ENCODE results near the gene SCAMP1. TPM values are rescaled to one million over a fixed set of nuclear protein-coding genes. Genes with fewer than 3 reads are reported as not detected.

SCAMP1 gene
- total and polyA plus RNA-seq, 2 of the 8 experiments (the other 6 are each of a cell fraction or from before 2014, with no cell fraction given) = 18.6 to 55.9 TPM

DNA sequence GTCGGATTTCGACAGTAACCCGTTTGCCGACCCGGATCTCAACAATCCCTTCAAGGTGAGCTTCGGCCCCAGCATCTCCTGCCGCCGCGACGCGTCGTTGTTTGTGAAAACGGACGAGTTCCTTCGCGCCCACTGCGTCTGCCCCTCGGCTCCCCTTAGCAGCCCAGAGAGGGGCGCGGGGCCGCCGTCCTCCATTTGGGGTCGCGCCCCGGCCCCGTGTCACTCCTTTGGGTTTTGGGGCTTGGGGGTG lies 182 bp downstream of the SCAMP1 start:
- FAIRE-seq = no peak
- Histone ChIP-seq H2AK5ac (ENCODE audit: low read depth, low read length) (no peak overlapping the region), H2AFZ (ENCODE audit: low read length) (peak overlapping the region; percentile 90; the same call in 1 of the 2 replicates), H2BK120ac (replicated peaks; ENCODE audit: low read depth, low read length) (no peak overlapping the region), H3K4ac (replicated peaks; ENCODE audit: insufficient read length, low read depth, low read length) (no peak overlapping the region), H3K9ac (replicated peaks in 1 of 4; ENCODE audit: extremely low read depth in 1 of 4, low read depth in 3 of 4, low read length in 3 of 4) (peak overlapping the region; percentile 74 to 81 (median 77)), H4K91ac (replicated peaks; ENCODE audit: insufficient read length, low read length) (no peak overlapping the region), H4K20me1 (replicated peaks in 1 of 2; ENCODE audit: control insufficient read depth in 1 of 2, insufficient read depth in 2 of 2, low read length in 2 of 2) (no peaks in the 10 kb centered on the region), H3K36me3 (ENCODE audit: control insufficient read depth in 2 of 4, insufficient read depth in 4 of 4, low read length in 3 of 4) (peaks cover 0 to 6% (median 0%) of the 10 kb centered on the region in 4 experiments; a peak in 1 of 8 replicates), H3K23me2 (ENCODE audit: low read depth, low read length) (no peaks in the 10 kb centered on the region; the same call in 1 of the 2 replicates), H3K4me1 (replicated peaks in 1 of 4; ENCODE audit: control insufficient read depth in 3 of 4, insufficient read depth in 4 of 4, low read length in 3 of 4) (peaks cover 0 to 3% (median 2%) of the 10 kb centered on the region in 4 experiments; a peak in 4 of 7 replicates), H2BK20ac (ENCODE audit: low read length) (no peak overlapping the region), H3K79me1 (ENCODE audit: low read depth, low read length) (no peaks in the 10 kb centered on the region), H3K9me3 (ENCODE audit: insufficient read depth in 2 of 2, low read depth in 1 of 2, low read length in 1 of 2) (no peaks in the 10 kb centered on the region), H3K23ac (ENCODE audit: insufficient read length) (no peak overlapping the region), H3K18ac (ENCODE audit: extremely low read depth, low read length) (peak overlapping the region; percentile 68; the same call in 1 of the 2 replicates), H2BK12ac (ENCODE audit: low read depth, low read length) (no peak overlapping the region), H3K27me3 (replicated peaks in 1 of 4; ENCODE audit: control insufficient read depth in 3 of 4, extremely low read depth in 1 of 4, insufficient read depth in 3 of 4, low read length in 3 of 4) (no peaks in the 10 kb centered on the region), H3K14ac (ENCODE audit: insufficient read length) (no peak overlapping the region), H3K4me3 (ENCODE audit: extremely low read depth in 1 of 4, insufficient read depth in 2 of 4, low read depth in 3 of 4, low read length in 4 of 4) (peak overlapping the region; percentile 82 to 97 (median 92)), H2BK5ac (ENCODE audit: low read depth, low read length) (peak overlapping the region; percentile 13; the same call in 1 of the 2 replicates), H3K4me2 (ENCODE audit: insufficient read depth in 1 of 2, low read depth in 2 of 2, low read length in 2 of 2) (peak overlapping the region; percentile 70 to 79), H3K27ac (ENCODE audit: low read depth, low read length) (peak overlapping the region; percentile 77; the same call in 1 of the 2 replicates), H3K79me2 (ENCODE audit: control insufficient read depth in 1 of 2, insufficient read depth in 2 of 2, low read length in 2 of 2) (peaks cover 0 to 39% of the 10 kb centered on the region in 2 experiments; a peak in 2 of 4 replicates), H2BK15ac (ENCODE audit: low read length) (no peak overlapping the region), H3K56ac (replicated peaks; ENCODE audit: insufficient read length, low read depth, low read length) (peak overlapping the region; percentile 34), H4K5ac (ENCODE audit: insufficient read length, low read depth, low read length) (peak overlapping the region; percentile 32), H4K8ac (ENCODE audit: extremely low read depth, insufficient read depth, low read length) (peak overlapping the region; percentile 60; the same call in 1 of the 2 replicates)
- 0% methylated on average over 1 of the region's 26 CpGs; no CpG with 5 or more reads in 1 of the 2 experiments for whole genome bisulfite sequencing, 2 experiments (ENCODE audit: extremely low coverage in 1 of 2, insufficient coverage in 1 of 2, insufficient read length in 1 of 2, insufficient replicate concordance in 2 of 2, low coverage in 1 of 2, low lambda C conversion rate in 2 of 2, missing lambda C conversion rate in 1 of 2)
- DNase-seq (ENCODE audit: low read depth in 1 of 2, low spot score in 2 of 2) = no peak
- ChIA-PET CTCF (ENCODE audit: partially characterized antibody) (interaction anchor here (0.9 to 1.7 kb wide), 5 partner anchors 13 to 73 kb away, joined by 3 to 7 read pairs (median 3); no protein-coding TSS in a partner anchor), POLR2A (ENCODE audit: partially characterized antibody) (interaction anchor here (0.6 to 3.5 kb wide), 9 partner anchors 9 to 361 kb away, joined by 3 to 21 read pairs (median 4); partner anchors contain the start of genes AP3B1 and LHFPL2)
- TF ChIP-seq GABPA (IDR thresholded peaks at IDR 0.05; ENCODE audit: borderline replicate concordance, insufficient read depth, low read length) (no peak), PHF8 (conservative IDR thresholded peaks at IDR 0.05; ENCODE audit: low read depth, low read length) (peak; percentile 49; the same call in 1 of the 2 replicates), TAF1 (IDR thresholded peaks at IDR 0.05; ENCODE audit: low read depth, low read length) (no peak), ASH2L (IDR thresholded peaks at IDR 0.05; ENCODE audit: low read length) (peak; percentile 90), MAFK (IDR thresholded peaks at IDR 0.05; ENCODE audit: low read depth, low read length) (no peak), HDAC6 (IDR thresholded peaks at IDR 0.05; ENCODE audit: low read depth, low read length) (no peak), ZNF274 (IDR thresholded peaks at IDR 0.05; ENCODE audit: borderline replicate concordance, extremely low read depth, low read length) (no peak), SIN3A (conservative IDR thresholded peaks at IDR 0.05 in 1 of 2, IDR thresholded peaks at IDR 0.05 in 1 of 2; ENCODE audit: low read depth in 1 of 2, low read length in 2 of 2) (peak in 1 of 2 experiments; percentile 37; a peak in 2 of 4 replicates), POLR2A (IDR thresholded peaks at IDR 0.05; ENCODE audit: control extremely low read depth in 1 of 2, low read depth in 2 of 2, low read length in 2 of 2) (no peak), SAP30 (IDR thresholded peaks at IDR 0.05; ENCODE audit: insufficient read depth, insufficient replicate concordance, low read length) (no peak)
- TF ChIP-seq, protein P1, sequence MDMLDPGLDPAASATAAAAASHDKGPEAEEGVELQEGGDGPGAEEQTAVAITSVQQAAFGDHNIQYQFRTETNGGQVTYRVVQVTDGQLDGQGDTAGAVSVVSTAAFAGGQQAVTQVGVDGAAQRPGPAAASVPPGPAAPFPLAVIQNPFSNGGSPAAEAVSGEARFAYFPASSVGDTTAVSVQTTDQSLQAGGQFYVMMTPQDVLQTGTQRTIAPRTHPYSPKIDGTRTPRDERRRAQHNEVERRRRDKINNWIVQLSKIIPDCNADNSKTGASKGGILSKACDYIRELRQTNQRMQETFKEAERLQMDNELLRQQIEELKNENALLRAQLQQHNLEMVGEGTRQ (IDR thresholded peaks at IDR 0.05; ENCODE audit: low read length) = no peak
